ENCODE data around the gene UCHL5. TPM values are rescaled to one million over a fixed set of nuclear protein-coding genes. Genes with fewer than 3 reads are reported as not detected.
"Not testable (repeated sequence)": the region's sequence is repeated elsewhere in the genome, so short reads cannot be mapped to it uniquely, and the experiment has no call there.

Gene UCHL5
- total RNA-seq, 1 donor from 2014 or later, result 36.4 TPM

DNA sequence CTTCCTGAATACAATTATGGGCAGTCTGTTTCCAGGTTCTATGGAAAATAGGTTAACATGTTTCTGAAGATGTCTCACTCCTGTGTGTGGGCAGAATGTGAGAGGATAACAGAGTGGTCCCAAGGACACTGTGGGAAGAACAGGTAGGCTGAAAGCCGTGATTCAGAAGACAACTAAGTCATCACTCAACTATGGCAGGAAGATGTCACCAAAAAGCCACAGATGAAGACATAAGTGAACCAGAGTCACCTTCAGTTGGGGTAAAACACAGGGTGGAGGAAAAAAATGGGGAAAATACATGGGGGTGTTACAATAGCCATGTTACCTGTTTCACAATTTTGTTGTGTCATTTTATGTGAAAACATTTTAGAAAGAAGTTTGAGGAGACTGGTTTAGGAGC, 75.1 kb downstream of the UCHL5 start:
- H3K27me3 Mint-ChIP-seq, result no peaks in the 10 kb centered on the region
- H3K27ac Mint-ChIP-seq, result no peak overlapping the region
- H3K4me1 Mint-ChIP-seq, result no peaks in the 10 kb centered on the region
- no peak overlapping the region for H3K4me3 Mint-ChIP-seq
- POLR2A ChIA-PET, result no interaction called here
- no peak for ATAC-seq (ENCODE audit: low read depth)
- DNase-seq, result no peak
- no peaks in the 10 kb centered on the region for H3K36me3 Mint-ChIP-seq (ENCODE audit: low read depth)
- intact Hi-C loops (cut with micrococcal nuclease), result no loop called here
- no peaks in the 10 kb centered on the region for H3K9me3 Mint-ChIP-seq
- TF ChIP-seq, protein P1, sequence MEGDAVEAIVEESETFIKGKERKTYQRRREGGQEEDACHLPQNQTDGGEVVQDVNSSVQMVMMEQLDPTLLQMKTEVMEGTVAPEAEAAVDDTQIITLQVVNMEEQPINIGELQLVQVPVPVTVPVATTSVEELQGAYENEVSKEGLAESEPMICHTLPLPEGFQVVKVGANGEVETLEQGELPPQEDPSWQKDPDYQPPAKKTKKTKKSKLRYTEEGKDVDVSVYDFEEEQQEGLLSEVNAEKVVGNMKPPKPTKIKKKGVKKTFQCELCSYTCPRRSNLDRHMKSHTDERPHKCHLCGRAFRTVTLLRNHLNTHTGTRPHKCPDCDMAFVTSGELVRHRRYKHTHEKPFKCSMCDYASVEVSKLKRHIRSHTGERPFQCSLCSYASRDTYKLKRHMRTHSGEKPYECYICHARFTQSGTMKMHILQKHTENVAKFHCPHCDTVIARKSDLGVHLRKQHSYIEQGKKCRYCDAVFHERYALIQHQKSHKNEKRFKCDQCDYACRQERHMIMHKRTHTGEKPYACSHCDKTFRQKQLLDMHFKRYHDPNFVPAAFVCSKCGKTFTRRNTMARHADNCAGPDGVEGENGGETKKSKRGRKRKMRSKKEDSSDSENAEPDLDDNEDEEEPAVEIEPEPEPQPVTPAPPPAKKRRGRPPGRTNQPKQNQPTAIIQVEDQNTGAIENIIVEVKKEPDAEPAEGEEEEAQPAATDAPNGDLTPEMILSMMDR (IDR thresholded peaks at IDR 0.05), result no peak
- CTCF ChIA-PET, result no interaction called here

DNA sequence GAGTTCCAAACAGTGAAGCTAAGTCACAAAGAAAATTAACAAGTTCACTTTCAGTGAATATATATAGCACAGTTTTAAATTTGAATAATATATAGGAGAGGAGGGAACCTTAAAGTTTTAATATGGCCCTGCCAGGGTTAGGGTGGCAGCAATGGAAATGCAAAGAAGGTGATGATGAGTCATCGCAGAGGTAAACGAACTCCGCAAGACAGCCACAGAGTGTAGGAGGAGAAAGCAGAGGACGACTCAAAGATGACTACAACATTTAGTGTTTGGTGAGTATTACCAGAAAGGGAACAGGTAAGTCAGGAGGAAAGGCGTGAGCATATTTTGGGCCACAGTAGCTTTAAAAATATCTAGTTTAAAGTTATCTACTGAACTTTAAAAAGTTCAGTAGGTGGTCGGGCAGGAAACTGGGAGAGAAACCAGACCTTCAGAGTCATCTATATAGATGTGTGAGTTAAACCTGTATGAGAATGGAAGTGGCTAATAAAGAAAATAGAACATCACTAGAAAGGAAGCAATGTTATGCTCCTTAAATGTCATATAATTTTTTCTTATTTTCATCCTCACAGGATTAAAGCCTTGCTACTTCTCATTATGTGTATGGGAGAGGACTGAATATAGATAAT, 75.7 kb downstream of the UCHL5 start:
- H3K4me3 Mint-ChIP-seq, result no peak overlapping the region
- TF ChIP-seq, protein P1 (IDR thresholded peaks at IDR 0.05), result no peak
- H3K27ac Mint-ChIP-seq, result no peak overlapping the region
- H3K4me1 Mint-ChIP-seq, result no peaks in the 10 kb centered on the region
- CTCF ChIA-PET, result no interaction called here
- POLR2A ChIA-PET, result no interaction called here
- intact Hi-C loops (cut with micrococcal nuclease), result no loop called here
- no peak for DNase-seq
- no peaks in the 10 kb centered on the region for H3K27me3 Mint-ChIP-seq
- H3K9me3 Mint-ChIP-seq, result no peaks in the 10 kb centered on the region
- ATAC-seq (ENCODE audit: low read depth), result no peak
- no peaks in the 10 kb centered on the region for H3K36me3 Mint-ChIP-seq (ENCODE audit: low read depth)

DNA sequence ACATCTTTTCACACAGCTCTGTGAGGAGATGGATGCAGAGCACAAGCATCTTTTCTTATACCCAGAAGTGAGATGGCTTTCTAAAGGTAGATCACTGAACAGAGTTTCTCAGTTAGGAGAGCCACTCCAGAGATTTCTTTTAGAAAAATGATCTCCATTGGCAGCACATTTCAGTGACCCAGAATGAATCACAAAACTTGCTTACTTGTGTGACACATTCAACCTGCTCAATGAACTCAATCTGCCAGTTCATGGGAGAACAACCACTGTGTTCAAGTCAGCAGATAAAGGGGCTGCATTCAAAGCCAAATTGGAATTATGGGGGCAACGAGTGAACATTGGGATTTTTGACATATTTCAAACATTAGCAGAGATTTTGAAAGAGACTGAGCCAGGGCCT, 78.3 kb downstream of the UCHL5 start:
- no peaks in the 10 kb centered on the region for H3K4me1 Mint-ChIP-seq
- ChIA-PET CTCF (no interaction called here), POLR2A (no interaction called here)
- H3K27me3 Mint-ChIP-seq, result no peaks in the 10 kb centered on the region
- ATAC-seq (ENCODE audit: low read depth) (no peak), DNase-seq (no peak)
- no peak overlapping the region for H3K27ac Mint-ChIP-seq
- H3K4me3 Mint-ChIP-seq, result no peak overlapping the region
- TF ChIP-seq, protein P1 (IDR thresholded peaks at IDR 0.05), result no peak
- H3K9me3 Mint-ChIP-seq, result no peaks in the 10 kb centered on the region
- H3K36me3 Mint-ChIP-seq (ENCODE audit: low read depth), result no peaks in the 10 kb centered on the region
- intact Hi-C loops (cut with micrococcal nuclease), result no loop called here

DNA sequence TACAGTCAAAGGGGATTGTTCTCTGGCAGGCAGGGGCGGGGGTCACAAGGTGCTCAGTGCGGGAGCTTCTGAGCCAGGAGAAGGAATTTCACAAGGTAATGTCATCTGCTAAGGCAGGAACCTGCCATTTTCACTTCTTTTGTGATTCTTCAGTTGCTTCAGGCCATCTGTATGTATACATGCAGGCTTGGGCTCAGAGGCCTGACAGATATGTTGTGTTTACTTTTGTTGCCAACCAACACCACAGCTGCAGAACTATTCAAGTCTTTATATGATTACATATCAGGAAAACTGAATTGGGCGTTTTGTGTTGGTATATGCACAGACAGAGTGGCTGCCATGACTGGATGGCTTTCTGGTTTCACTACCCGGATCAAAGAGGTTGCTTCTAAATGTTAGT, 78.8 kb downstream of the UCHL5 start:
- H3K36me3 Mint-ChIP-seq (ENCODE audit: low read depth); intact Hi-C loops (cut with micrococcal nuclease); DNase-seq; CTCF ChIA-PET; H3K4me1 Mint-ChIP-seq; H3K27ac Mint-ChIP-seq; ATAC-seq (ENCODE audit: low read depth); H3K4me3 Mint-ChIP-seq; H3K9me3 Mint-ChIP-seq; POLR2A ChIA-PET; H3K27me3 Mint-ChIP-seq: not testable (repeated sequence)

DNA sequence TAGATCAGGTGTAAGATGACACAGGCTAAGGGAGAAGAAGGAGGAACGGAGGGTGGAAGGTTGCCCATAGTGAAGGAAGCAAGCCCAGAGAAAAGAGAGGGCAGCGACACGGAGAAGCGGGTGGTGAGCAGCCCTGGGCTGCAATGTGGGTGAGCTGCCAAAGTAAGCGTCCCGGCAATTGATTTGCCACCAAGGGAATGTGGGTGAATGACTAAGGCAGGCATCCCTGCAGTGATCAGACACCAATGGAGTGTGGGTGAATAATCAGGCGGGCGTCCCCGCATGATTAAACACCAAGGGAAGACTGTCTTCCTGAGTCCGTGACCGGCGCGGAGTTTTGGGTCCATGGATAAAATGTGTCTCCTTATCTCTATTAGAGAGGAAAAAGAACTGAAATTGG, 79.6 kb downstream of the UCHL5 start:
- DNase-seq (no peak), ATAC-seq (ENCODE audit: low read depth) (no peak)
- H3K4me3 Mint-ChIP-seq, result no peak overlapping the region
- no peaks in the 10 kb centered on the region for H3K4me1 Mint-ChIP-seq
- H3K27me3 Mint-ChIP-seq, result no peaks in the 10 kb centered on the region
- H3K27ac Mint-ChIP-seq, result no peak overlapping the region
- POLR2A ChIA-PET, result no interaction called here
- H3K36me3 Mint-ChIP-seq (ENCODE audit: low read depth), result no peaks in the 10 kb centered on the region
- H3K9me3 Mint-ChIP-seq, result no peaks in the 10 kb centered on the region
- intact Hi-C loops (cut with micrococcal nuclease), result no loop called here
- TF ChIP-seq, protein P1 (IDR thresholded peaks at IDR 0.05), result no peak
- CTCF ChIA-PET, result no interaction called here

DNA sequence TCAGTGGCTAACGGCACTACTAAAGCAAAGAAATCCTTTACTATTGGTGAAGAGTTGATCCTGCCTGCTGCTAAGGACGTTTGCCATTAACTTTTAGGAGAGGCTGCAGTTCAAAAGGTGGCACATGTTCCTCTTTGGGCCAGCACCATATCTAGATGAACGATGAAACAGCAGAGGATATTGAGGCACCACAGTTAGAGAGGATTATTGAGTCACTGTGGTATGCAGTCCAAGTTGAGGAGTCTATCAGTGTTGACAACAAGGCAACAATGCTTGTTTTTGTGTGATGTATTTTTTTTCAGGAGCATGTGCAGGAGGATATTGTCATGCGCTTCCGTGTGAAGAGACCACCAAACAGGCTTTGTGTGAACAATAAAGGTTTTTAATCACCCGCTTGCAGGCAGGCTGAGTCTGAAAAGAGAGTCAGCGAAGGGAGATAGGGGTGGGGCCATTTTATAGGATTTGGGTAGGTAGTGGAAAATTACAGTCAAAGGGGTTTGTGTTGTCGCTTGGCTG, 80.9 kb downstream of the UCHL5 start:
- POLR2A ChIA-PET, result no interaction called here
- no peaks in the 10 kb centered on the region for H3K36me3 Mint-ChIP-seq (ENCODE audit: low read depth)
- no peak overlapping the region for H3K27ac Mint-ChIP-seq
- DNase-seq (no peak), ATAC-seq (ENCODE audit: low read depth) (no peak)
- no peaks in the 10 kb centered on the region for H3K9me3 Mint-ChIP-seq
- CTCF ChIA-PET, result no interaction called here
- H3K27me3 Mint-ChIP-seq, result no peaks in the 10 kb centered on the region
- no peak overlapping the region for H3K4me3 Mint-ChIP-seq
- no peaks in the 10 kb centered on the region for H3K4me1 Mint-ChIP-seq
- TF ChIP-seq, protein P1 (IDR thresholded peaks at IDR 0.05), result no peak
- intact Hi-C loops (cut with micrococcal nuclease), result no loop called here

All from activated B cell treated with CpG ODN at 0.5 μM for 24 hours (primary cell).